Thoracic aorta (tissue), 2 donors: ENCODE results near the gene SLIT3. TPM values are rescaled to one million over a fixed set of nuclear protein-coding genes. Genes with fewer than 3 reads are reported as not detected.

ENCODE experiments used
- ATAC-seq: fragments of 150-250 bp; one replicate; pipeline ENCODE4 v1.8.0; 2017; ENCODE audit warnings: low read depth; ENCODE audit not compliant: insufficient number of reproducible peaks, low FRiP score
- DNase-seq: peaks from one replicate; pipeline ENCODE4 v3.0.0-alpha.2; 2020; ENCODE audit warnings: low spot score
- H3K27ac ChIP-seq, 2 donors: fragments of 200-600 bp; sonication (generic); 1 replicate in 1 of 2; 2 replicates in 1 of 2; pipeline ENCODE4 v1.5.1; 2016; ENCODE audit warnings: mild to moderate bottlenecking in 2 of 2, moderate library complexity in 2 of 2
- H3K27me3 ChIP-seq: fragments of 200-600 bp; sonication (generic); replicated peaks from 2 replicates; pipeline ENCODE4 v1.6.0; 2016; ENCODE audit warnings: mild to moderate bottlenecking; ENCODE audit not compliant: insufficient read depth
- H3K36me3 ChIP-seq: fragments of 200-600 bp; sonication (generic); one replicate; pipeline ENCODE4 v1.5.1; 2016
- H3K4me1 ChIP-seq, 2 donors: fragments of 200-600 bp; sonication (generic); 1 replicate in 1 of 2; 2 replicates in 1 of 2; pipeline versions ENCODE4 v1.5.1 to v1.6.0; 2016; ENCODE audit warnings: low read depth in 2 of 2, mild to moderate bottlenecking in 1 of 2; ENCODE audit not compliant: control insufficient read depth in 1 of 2
- H3K4me3 ChIP-seq: fragments of 200-600 bp; sonication (generic); 2 replicates; pipeline ENCODE4 v1.5.1; 2016; ENCODE audit warnings: mild to moderate bottlenecking
- H3K9me3 ChIP-seq: fragments of 200-600 bp; sonication (generic); 2 replicates; pipeline ENCODE4 v1.5.1; 2016
- CTCF ChIP-seq: fragments of 200-600 bp; sonication (generic); IDR thresholded peaks from one replicate; pipeline ENCODE4 v1.5.1; 2019; ENCODE audit warnings: antibody characterized with exemption
- total RNA-seq, 2 donors: library from RNA; depleted of rRNA; stranded (reverse); fragments of >200 nt; gene quantifications; one replicate each; pipeline versions ENCODE4 v1.1.0 to v1.2.3, GENCODE V29; 2016

The SLIT3 gene
- total RNA-seq, 2 donors from 2014 or later, result 80.1 to 86.9 TPM

DNA sequence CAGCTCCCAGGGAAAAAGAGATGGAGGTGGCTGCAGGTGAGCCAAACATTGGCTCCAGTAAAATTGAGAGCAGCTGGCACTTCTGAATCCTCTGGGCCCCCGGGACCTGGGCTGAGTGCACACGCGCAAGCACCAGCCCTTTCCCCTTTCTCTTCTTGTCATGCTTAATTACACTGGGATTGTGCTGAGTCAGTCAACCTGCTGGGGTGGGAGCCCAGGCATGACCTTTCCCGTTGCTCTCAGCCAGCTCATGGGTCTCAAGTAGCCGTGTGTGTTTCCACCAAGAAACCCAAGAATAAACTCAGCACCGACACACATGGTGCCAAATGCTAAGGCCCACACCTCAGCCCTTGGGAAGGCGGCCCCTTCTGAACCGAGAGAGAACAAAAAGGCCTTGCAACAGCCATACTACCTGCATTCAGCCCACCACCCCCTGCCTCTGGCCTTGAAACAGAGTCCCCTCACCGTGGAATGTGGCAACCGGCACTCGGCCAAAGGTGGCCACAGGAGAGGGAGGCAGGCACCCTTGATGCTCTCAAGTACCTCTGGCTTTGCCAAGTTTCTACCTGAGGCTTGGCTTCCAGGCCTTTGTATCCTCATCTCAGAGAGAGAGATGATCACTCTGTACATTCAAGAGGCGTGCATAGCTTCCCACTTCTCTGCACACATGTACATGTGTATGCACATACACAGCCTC lies 28.1 kb downstream of the SLIT3 start:
- H3K4me1 ChIP-seq, result no peaks in the 10 kb centered on the region
- ATAC-seq (no peak), DNase-seq (no peak)
- TF ChIP-seq CTCF, result no peak
- H3K27ac ChIP-seq, result no peak overlapping the region
- no peaks in the 10 kb centered on the region for H3K36me3 ChIP-seq
- H3K27me3 ChIP-seq, result no peaks in the 10 kb centered on the region
- H3K9me3 ChIP-seq, result no peaks in the 10 kb centered on the region
- no peak overlapping the region for H3K4me3 ChIP-seq

DNA sequence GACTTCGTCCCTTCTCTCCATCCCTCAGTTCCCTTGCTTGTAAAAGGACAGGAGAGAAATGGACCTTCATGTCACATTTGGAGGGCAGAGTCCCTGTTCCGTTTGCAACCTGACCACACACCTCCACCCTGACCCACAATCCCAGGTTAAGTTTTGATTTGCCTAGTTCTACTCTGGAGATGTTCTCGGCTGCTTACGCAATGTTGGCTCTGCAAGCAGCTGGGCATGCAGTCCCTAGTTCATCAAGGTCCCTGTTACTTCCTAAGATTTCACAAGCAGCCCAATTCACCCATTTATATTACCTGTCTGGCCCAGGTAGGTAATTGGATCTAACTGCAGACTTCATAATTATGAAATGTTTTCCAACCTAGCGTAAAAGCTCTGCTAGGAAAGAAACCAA lies 28.8 kb downstream of the SLIT3 start:
- no peak for ATAC-seq
- Histone ChIP-seq H3K4me3 (no peak overlapping the region), H3K4me1 (no peaks in the 10 kb centered on the region), H3K27me3 (no peaks in the 10 kb centered on the region), H3K9me3 (no peaks in the 10 kb centered on the region), H3K27ac (no peak overlapping the region), H3K36me3 (no peaks in the 10 kb centered on the region)
- TF ChIP-seq CTCF, result no peak
- no peak for DNase-seq

DNA sequence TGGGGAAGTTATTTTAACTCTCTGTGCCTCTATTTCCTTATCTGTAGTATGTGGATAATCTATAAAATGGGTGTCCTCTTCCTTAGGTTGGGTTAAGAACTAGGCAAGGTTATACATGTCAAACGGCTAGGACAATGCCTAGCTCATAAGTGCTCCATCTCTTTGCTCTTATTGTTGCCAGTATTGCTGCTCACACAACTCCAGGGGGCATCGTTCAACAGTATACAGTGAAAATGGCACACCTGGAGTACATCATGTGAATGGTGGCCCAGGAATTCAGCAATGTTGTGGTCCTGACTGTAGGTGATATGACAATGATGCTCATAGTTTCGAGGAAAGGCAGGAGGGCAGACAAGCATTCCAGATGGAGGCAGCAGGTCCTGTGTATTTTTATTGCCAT lies 30.1 kb downstream of the SLIT3 start:
- H3K27me3 ChIP-seq, result no peaks in the 10 kb centered on the region
- no peaks in the 10 kb centered on the region for H3K4me1 ChIP-seq
- no peak for TF ChIP-seq CTCF
- H3K36me3 ChIP-seq, result no peaks in the 10 kb centered on the region
- no peak overlapping the region for H3K4me3 ChIP-seq
- no peak overlapping the region for H3K27ac ChIP-seq
- DNase-seq (no peak), ATAC-seq (no peak)
- H3K9me3 ChIP-seq, result no peaks in the 10 kb centered on the region

GRCh38 chr5:169268019-169268418 lies 32.9 kb downstream of the SLIT3 start:
- H3K9me3 ChIP-seq, result no peaks in the 10 kb centered on the region
- no peaks in the 10 kb centered on the region for H3K27me3 ChIP-seq
- H3K4me3 ChIP-seq, result no peak overlapping the region
- TF ChIP-seq CTCF, result no peak
- no peak for ATAC-seq
- DNase-seq, result no peak
- H3K4me1 ChIP-seq, result no peaks in the 10 kb centered on the region
- H3K36me3 ChIP-seq, result no peaks in the 10 kb centered on the region
- H3K27ac ChIP-seq, result no peak overlapping the region

- TF ChIP-seq CTCF, result no peak
- no peak for ATAC-seq
Measured at GRCh38 chr5:169265888-169266287, 35.1 kb downstream of the SLIT3 start.

More at GRCh38 chr5:169265888-169266287, 35.1 kb downstream of the SLIT3 start:
- Histone ChIP-seq H3K27ac (no peak overlapping the region), H3K36me3 (no peaks in the 10 kb centered on the region), H3K4me3 (no peak overlapping the region), H3K4me1 (no peaks in the 10 kb centered on the region), H3K9me3 (no peaks in the 10 kb centered on the region), H3K27me3 (no peaks in the 10 kb centered on the region)
- DNase-seq, result no peak
